ENCODE measurements around the gene HS6ST2.

DNA sequence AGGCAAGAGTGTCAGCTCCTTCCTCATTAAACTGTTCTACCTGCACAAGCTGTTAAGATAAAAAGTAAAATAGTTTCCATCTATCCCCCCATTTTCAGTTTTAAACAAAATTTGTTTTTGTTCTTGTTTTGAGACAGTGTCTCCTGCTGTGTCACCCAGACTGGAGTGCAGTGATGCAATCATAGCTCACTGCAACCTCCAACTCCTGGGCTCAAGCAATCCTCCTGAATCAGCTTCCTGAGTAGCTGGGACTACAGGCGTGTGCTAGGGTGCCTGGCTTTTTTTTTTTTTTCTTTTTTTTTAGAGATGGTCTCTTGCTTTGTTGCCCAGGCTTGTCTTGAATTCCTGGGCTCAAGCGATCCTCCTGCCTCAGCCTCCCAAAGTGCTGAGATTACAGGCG is 105.4 kb downstream of the HS6ST2 start:
- TF ChIP-seq CHD2 (IDR thresholded peaks at IDR 0.05; ENCODE audit: low read length, partially characterized antibody) (no peak), MEF2A (IDR thresholded peaks at IDR 0.05; ENCODE audit: borderline replicate concordance, low read depth) (no peak), RAD21 (IDR thresholded peaks at IDR 0.05; ENCODE audit: low read length) (no peak), EP300 (IDR thresholded peaks at IDR 0.05; ENCODE audit: borderline replicate concordance in 1 of 2, low read depth in 1 of 2, low read length in 1 of 2) (no peak), RFX5 (IDR thresholded peaks at IDR 0.05; ENCODE audit: low read length) (no peak), POLR2AphosphoS5 (IDR thresholded peaks at IDR 0.05; ENCODE audit: low read depth, low read length) (no peak), YY1 (IDR thresholded peaks at IDR 0.05; ENCODE audit: low read depth) (no peak), ELF1 (IDR thresholded peaks at IDR 0.05) (no peak), GABPA (IDR thresholded peaks at IDR 0.05; ENCODE audit: low read depth) (no peak), JUND (IDR thresholded peaks at IDR 0.05) (no peak)
- TF ChIP-seq, protein P1, sequence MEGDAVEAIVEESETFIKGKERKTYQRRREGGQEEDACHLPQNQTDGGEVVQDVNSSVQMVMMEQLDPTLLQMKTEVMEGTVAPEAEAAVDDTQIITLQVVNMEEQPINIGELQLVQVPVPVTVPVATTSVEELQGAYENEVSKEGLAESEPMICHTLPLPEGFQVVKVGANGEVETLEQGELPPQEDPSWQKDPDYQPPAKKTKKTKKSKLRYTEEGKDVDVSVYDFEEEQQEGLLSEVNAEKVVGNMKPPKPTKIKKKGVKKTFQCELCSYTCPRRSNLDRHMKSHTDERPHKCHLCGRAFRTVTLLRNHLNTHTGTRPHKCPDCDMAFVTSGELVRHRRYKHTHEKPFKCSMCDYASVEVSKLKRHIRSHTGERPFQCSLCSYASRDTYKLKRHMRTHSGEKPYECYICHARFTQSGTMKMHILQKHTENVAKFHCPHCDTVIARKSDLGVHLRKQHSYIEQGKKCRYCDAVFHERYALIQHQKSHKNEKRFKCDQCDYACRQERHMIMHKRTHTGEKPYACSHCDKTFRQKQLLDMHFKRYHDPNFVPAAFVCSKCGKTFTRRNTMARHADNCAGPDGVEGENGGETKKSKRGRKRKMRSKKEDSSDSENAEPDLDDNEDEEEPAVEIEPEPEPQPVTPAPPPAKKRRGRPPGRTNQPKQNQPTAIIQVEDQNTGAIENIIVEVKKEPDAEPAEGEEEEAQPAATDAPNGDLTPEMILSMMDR (IDR thresholded peaks at IDR 0.05) = no peak
- TF ChIP-seq, protein P2, sequence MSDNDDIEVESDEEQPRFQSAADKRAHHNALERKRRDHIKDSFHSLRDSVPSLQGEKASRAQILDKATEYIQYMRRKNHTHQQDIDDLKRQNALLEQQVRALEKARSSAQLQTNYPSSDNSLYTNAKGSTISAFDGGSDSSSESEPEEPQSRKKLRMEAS (IDR thresholded peaks at IDR 0.05; ENCODE audit: low read depth) = no peak
- TF ChIP-seq, protein P3, sequence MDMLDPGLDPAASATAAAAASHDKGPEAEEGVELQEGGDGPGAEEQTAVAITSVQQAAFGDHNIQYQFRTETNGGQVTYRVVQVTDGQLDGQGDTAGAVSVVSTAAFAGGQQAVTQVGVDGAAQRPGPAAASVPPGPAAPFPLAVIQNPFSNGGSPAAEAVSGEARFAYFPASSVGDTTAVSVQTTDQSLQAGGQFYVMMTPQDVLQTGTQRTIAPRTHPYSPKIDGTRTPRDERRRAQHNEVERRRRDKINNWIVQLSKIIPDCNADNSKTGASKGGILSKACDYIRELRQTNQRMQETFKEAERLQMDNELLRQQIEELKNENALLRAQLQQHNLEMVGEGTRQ (IDR thresholded peaks at IDR 0.05; ENCODE audit: borderline replicate concordance, low read depth, low read length) = no peak
- TF ChIP-seq, protein P4, sequence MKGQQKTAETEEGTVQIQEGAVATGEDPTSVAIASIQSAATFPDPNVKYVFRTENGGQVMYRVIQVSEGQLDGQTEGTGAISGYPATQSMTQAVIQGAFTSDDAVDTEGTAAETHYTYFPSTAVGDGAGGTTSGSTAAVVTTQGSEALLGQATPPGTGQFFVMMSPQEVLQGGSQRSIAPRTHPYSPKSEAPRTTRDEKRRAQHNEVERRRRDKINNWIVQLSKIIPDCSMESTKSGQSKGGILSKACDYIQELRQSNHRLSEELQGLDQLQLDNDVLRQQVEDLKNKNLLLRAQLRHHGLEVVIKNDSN (IDR thresholded peaks at IDR 0.05; ENCODE audit: borderline replicate concordance, low read depth) = no peak

Measured in SK-N-SH (cell line).